ENCODE measurements around the gene UNC79. TPM values are rescaled to one million over a fixed set of nuclear protein-coding genes. Genes with fewer than 3 reads are reported as not detected.
"Not testable (repeated sequence)": the region's sequence is repeated elsewhere in the genome, so short reads cannot be mapped to it uniquely, and the experiment has no call there.

The UNC79 gene
- total and polyA plus RNA-seq, 5 donors from 2014 or later, result not detected

GRCh38 chr14:93410893-93411292, 19.8 kb upstream of the UNC79 start:
- Mint-ChIP-seq H3K4me1 (no peaks in the 10 kb centered on the region), H3K4me3 (no peak overlapping the region), H3K27me3 (no peaks in the 10 kb centered on the region), H3K36me3 (no peaks in the 10 kb centered on the region), H3K9me3 (peaks cover 2 to 13% (median 8%) of the 10 kb centered on the region in 7 donors), H3K27ac (no peak overlapping the region)
- ATAC-seq (ENCODE audit: low read depth in 2 of 2), result no peak
- Histone ChIP-seq H3K9me3 (ENCODE audit: control insufficient read depth in 2 of 2, low read length in 2 of 2) (no peaks in the 10 kb centered on the region), H3K27ac (ENCODE audit: insufficient read depth, low read length, poor library complexity, severe bottlenecking) (no peak overlapping the region), H3K27me3 (ENCODE audit: control insufficient read depth, insufficient read depth, low read length) (no peaks in the 10 kb centered on the region), H3K4me3 (ENCODE audit: low read depth, low read length) (no peak overlapping the region), H3K36me3 (ENCODE audit: control insufficient read depth, insufficient read depth, low read length) (no peaks in the 10 kb centered on the region), H3K4me1 (ENCODE audit: control insufficient read depth, insufficient read depth, low read length, poor library complexity, severe bottlenecking) (no peaks in the 10 kb centered on the region)
- DNase-seq, result no peak

DNA sequence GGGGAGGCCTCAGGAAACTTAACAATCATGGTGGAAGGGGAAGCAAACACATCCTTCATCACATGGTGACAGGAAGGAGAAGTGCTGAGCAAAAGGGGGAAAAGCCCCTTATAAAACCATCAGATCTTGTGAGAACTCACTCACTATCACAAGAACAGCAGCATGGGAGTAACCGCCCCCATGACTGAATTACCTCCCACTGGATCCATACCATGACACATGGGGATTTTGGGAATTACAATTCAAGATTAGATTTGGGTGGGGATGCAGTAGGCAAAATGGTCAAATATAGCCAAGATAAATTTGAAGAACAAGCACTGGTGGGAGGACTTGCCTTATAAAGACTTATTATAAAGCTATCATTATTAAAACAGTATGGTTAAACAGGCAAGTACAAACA, 5.6 kb upstream of the UNC79 start:
- H3K4me3 ChIP-seq (ENCODE audit: low read depth, low read length); H3K4me3 Mint-ChIP-seq; H3K36me3 Mint-ChIP-seq: not testable (repeated sequence)

DNA sequence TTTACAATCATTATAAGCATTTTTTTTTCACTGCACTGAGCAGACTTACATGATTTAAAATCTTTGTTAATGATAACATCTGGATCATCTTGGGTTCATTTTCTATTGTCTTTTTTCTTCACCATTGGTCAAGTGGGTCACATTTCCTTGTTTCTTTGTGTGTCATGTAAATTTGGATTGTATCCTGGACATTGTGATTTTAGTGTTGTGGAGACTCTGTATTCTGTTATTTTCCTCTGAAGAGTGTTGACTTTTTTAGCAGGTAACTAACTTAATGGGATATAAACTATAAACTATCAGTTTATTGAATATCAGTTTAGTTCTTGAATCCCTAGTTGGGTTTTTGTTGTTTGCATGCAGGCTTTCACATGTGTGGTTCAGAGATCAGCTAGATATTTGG, 4.0 kb upstream of the UNC79 start:
- no peaks in the 10 kb centered on the region for H3K36me3 Mint-ChIP-seq
- H3K27ac Mint-ChIP-seq, result no peak overlapping the region
- no peaks in the 10 kb centered on the region for H3K4me1 Mint-ChIP-seq
- peaks cover 3 to 38% (median 11%) of the 10 kb centered on the region in 7 donors for H3K9me3 Mint-ChIP-seq
- H3K27ac ChIP-seq (ENCODE audit: insufficient read depth, low read length, poor library complexity, severe bottlenecking), result no peak overlapping the region
- DNase-seq (no peak), ATAC-seq (ENCODE audit: low read depth in 2 of 2) (no peak)
- peaks cover 37% of the 10 kb centered on the region for H3K27me3 Mint-ChIP-seq
- no peaks in the 10 kb centered on the region for H3K4me1 ChIP-seq (ENCODE audit: control insufficient read depth, insufficient read depth, low read length, poor library complexity, severe bottlenecking)
- no peak overlapping the region for H3K4me3 Mint-ChIP-seq
- H3K4me3 ChIP-seq (ENCODE audit: low read depth, low read length), result no peak overlapping the region
- H3K27me3 ChIP-seq (ENCODE audit: control insufficient read depth, insufficient read depth, low read length), result peaks cover 21% of the 10 kb centered on the region
- H3K36me3 ChIP-seq (ENCODE audit: control insufficient read depth, insufficient read depth, low read length), result no peaks in the 10 kb centered on the region
- H3K9me3 ChIP-seq (ENCODE audit: control insufficient read depth in 2 of 2, low read length in 2 of 2), result peaks cover 5 to 13% of the 10 kb centered on the region in 2 experiments

More for the DNA sequence above, 5.6 kb upstream of the UNC79 start:
- ATAC-seq (ENCODE audit: low read depth in 2 of 2); DNase-seq; H3K36me3 ChIP-seq (ENCODE audit: control insufficient read depth, insufficient read depth, low read length); H3K27ac ChIP-seq (ENCODE audit: insufficient read depth, low read length, poor library complexity, severe bottlenecking); H3K4me1 ChIP-seq (ENCODE audit: control insufficient read depth, insufficient read depth, low read length, poor library complexity, severe bottlenecking); H3K27ac Mint-ChIP-seq; H3K4me1 Mint-ChIP-seq: not testable (repeated sequence)
- Mint-ChIP-seq H3K27me3 (peaks cover 29% of the 10 kb centered on the region), H3K9me3 (peaks cover 3 to 42% (median 11%) of the 10 kb centered on the region in 7 donors)
- H3K27me3 ChIP-seq (ENCODE audit: control insufficient read depth, insufficient read depth, low read length), result peaks cover 15% of the 10 kb centered on the region
- H3K9me3 ChIP-seq (ENCODE audit: control insufficient read depth in 2 of 2, low read length in 2 of 2), result peaks cover 5 to 13% of the 10 kb centered on the region in 2 experiments

- H3K9me3 Mint-ChIP-seq, result peaks cover 0 to 22% (median 6%) of the 10 kb centered on the region in 7 donors
- Histone ChIP-seq H3K9me3 (ENCODE audit: control insufficient read depth in 2 of 2, low read length in 2 of 2) (peaks cover 5 to 13% of the 10 kb centered on the region in 2 experiments), H3K4me3 (ENCODE audit: low read depth, low read length) (no peak overlapping the region), H3K4me1 (ENCODE audit: control insufficient read depth, insufficient read depth, low read length, poor library complexity, severe bottlenecking) (no peaks in the 10 kb centered on the region), H3K27ac (ENCODE audit: insufficient read depth, low read length, poor library complexity, severe bottlenecking) (no peak overlapping the region), H3K27me3 (ENCODE audit: control insufficient read depth, insufficient read depth, low read length) (peaks cover 28% of the 10 kb centered on the region), H3K36me3 (ENCODE audit: control insufficient read depth, insufficient read depth, low read length) (no peaks in the 10 kb centered on the region)
- H3K27ac Mint-ChIP-seq, result no peak overlapping the region
- no peaks in the 10 kb centered on the region for H3K36me3 Mint-ChIP-seq
- H3K4me3 Mint-ChIP-seq, result no peak overlapping the region
- H3K27me3 Mint-ChIP-seq, result peaks cover 49% of the 10 kb centered on the region
- ATAC-seq (ENCODE audit: low read depth in 2 of 2) (no peak), DNase-seq (no peak)
- H3K4me1 Mint-ChIP-seq, result peaks cover 0 to 4% (median 0%) of the 10 kb centered on the region in 4 donors
Observed at GRCh38 chr14:93431036-93431670, 414 bp downstream of the UNC79 start.

GRCh38 chr14:93454224-93454623, 23.5 kb downstream of the UNC79 start:
- H3K27me3 Mint-ChIP-seq, result peaks cover 27% of the 10 kb centered on the region
- H3K27me3 ChIP-seq (ENCODE audit: control insufficient read depth, insufficient read depth, low read length), result peaks cover 6% of the 10 kb centered on the region
- peaks cover 0 to 5% (median 2%) of the 10 kb centered on the region in 7 donors for H3K9me3 Mint-ChIP-seq
- H3K4me1 Mint-ChIP-seq, result no peaks in the 10 kb centered on the region
- no peak overlapping the region for H3K4me3 Mint-ChIP-seq
- no peaks in the 10 kb centered on the region for H3K36me3 Mint-ChIP-seq
- DNase-seq (no peak), ATAC-seq (ENCODE audit: low read depth in 2 of 2) (no peak)
- no peak overlapping the region for H3K27ac Mint-ChIP-seq
- H3K9me3 ChIP-seq (ENCODE audit: control insufficient read depth in 2 of 2, low read length in 2 of 2), result no peaks in the 10 kb centered on the region
- no peaks in the 10 kb centered on the region for H3K36me3 ChIP-seq (ENCODE audit: control insufficient read depth, insufficient read depth, low read length)
- H3K27ac ChIP-seq (ENCODE audit: insufficient read depth, low read length, poor library complexity, severe bottlenecking), result no peak overlapping the region
- H3K4me3 ChIP-seq (ENCODE audit: low read depth, low read length), result no peak overlapping the region
- H3K4me1 ChIP-seq (ENCODE audit: control insufficient read depth, insufficient read depth, low read length, poor library complexity, severe bottlenecking), result no peaks in the 10 kb centered on the region

DNA sequence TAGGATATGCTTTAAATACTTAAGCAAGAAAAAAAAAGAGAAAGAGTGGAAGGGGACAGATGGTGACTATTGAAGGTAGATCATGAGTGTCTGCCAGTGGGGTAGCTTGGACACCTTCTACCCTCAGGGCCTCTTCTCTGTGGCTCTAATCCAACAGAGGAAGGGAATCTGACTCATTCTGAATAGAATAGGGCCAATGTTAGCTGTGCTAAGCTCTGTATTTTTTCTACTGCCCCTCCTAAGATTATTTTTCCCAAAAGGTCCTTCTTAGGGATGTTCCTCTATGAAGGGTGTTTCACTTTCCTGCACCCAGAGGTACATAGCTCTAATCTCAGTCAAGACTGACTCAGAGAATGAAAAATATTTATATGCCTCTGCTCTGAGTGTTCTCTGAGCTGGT, 25.6 kb downstream of the UNC79 start:
- Mint-ChIP-seq H3K27me3 (peaks cover 20% of the 10 kb centered on the region), H3K27ac (no peak overlapping the region), H3K36me3 (no peaks in the 10 kb centered on the region), H3K4me1 (no peaks in the 10 kb centered on the region), H3K4me3 (no peak overlapping the region), H3K9me3 (peaks cover 0 to 5% (median 2%) of the 10 kb centered on the region in 7 donors)
- Histone ChIP-seq H3K27me3 (ENCODE audit: control insufficient read depth, insufficient read depth, low read length) (peaks cover 1% of the 10 kb centered on the region), H3K36me3 (ENCODE audit: control insufficient read depth, insufficient read depth, low read length) (no peaks in the 10 kb centered on the region), H3K4me3 (ENCODE audit: low read depth, low read length) (no peak overlapping the region), H3K9me3 (ENCODE audit: control insufficient read depth in 2 of 2, low read length in 2 of 2) (no peaks in the 10 kb centered on the region), H3K27ac (ENCODE audit: insufficient read depth, low read length, poor library complexity, severe bottlenecking) (no peak overlapping the region), H3K4me1 (ENCODE audit: control insufficient read depth, insufficient read depth, low read length, poor library complexity, severe bottlenecking) (no peaks in the 10 kb centered on the region)
- DNase-seq (no peak), ATAC-seq (ENCODE audit: low read depth in 2 of 2) (no peak)

DNA sequence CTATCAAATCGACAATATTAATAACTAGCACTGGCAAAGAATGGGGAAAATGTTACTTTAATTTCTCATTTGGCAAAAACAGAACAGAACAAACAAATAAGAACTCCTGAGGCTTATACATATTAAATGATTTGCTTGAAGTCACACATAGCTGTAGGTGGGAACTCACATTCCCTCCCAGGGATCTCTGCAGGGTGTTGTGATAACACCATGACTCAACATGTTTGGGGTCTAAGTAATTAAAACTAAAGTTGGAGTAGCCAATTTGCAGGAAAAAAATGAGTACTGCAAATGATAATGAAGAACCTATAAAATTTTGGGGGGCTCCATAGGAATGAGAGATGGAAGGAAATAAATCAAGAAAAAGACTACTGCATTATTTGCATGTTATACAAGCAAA, 27.5 kb downstream of the UNC79 start:
- Mint-ChIP-seq H3K27ac (no peak overlapping the region), H3K4me1 (no peaks in the 10 kb centered on the region), H3K27me3 (peaks cover 16% of the 10 kb centered on the region)

GRCh38 chr14:93462479-93462878, 31.7 kb downstream of the UNC79 start:
- Mint-ChIP-seq H3K4me1 (no peaks in the 10 kb centered on the region), H3K27me3 (peaks cover 7% of the 10 kb centered on the region)
- no peak overlapping the region for H3K27ac ChIP-seq (ENCODE audit: insufficient read depth, low read length, poor library complexity, severe bottlenecking)

More for the DNA sequence above, 27.5 kb downstream of the UNC79 start:
- Mint-ChIP-seq H3K9me3 (peaks cover 0 to 5% (median 0%) of the 10 kb centered on the region in 7 donors), H3K36me3 (no peaks in the 10 kb centered on the region), H3K4me3 (no peak overlapping the region)
- Histone ChIP-seq H3K27me3 (ENCODE audit: control insufficient read depth, insufficient read depth, low read length) (no peaks in the 10 kb centered on the region), H3K4me3 (ENCODE audit: low read depth, low read length) (no peak overlapping the region), H3K36me3 (ENCODE audit: control insufficient read depth, insufficient read depth, low read length) (no peaks in the 10 kb centered on the region), H3K4me1 (ENCODE audit: control insufficient read depth, insufficient read depth, low read length, poor library complexity, severe bottlenecking) (no peaks in the 10 kb centered on the region), H3K9me3 (ENCODE audit: control insufficient read depth in 2 of 2, low read length in 2 of 2) (no peaks in the 10 kb centered on the region), H3K27ac (ENCODE audit: insufficient read depth, low read length, poor library complexity, severe bottlenecking) (no peak overlapping the region)
- no peak for DNase-seq
- ATAC-seq (ENCODE audit: low read depth in 2 of 2), result no peak

More at GRCh38 chr14:93462479-93462878, 31.7 kb downstream of the UNC79 start:
- DNase-seq (no peak), ATAC-seq (ENCODE audit: low read depth in 2 of 2) (no peak)
- Histone ChIP-seq H3K27me3 (ENCODE audit: control insufficient read depth, insufficient read depth, low read length) (no peaks in the 10 kb centered on the region), H3K4me1 (ENCODE audit: control insufficient read depth, insufficient read depth, low read length, poor library complexity, severe bottlenecking) (no peaks in the 10 kb centered on the region), H3K9me3 (ENCODE audit: control insufficient read depth in 2 of 2, low read length in 2 of 2) (no peaks in the 10 kb centered on the region), H3K4me3 (ENCODE audit: low read depth, low read length) (no peak overlapping the region), H3K36me3 (ENCODE audit: control insufficient read depth, insufficient read depth, low read length) (no peaks in the 10 kb centered on the region)
- H3K9me3 Mint-ChIP-seq, result no peaks in the 10 kb centered on the region
- H3K27ac Mint-ChIP-seq, result no peak overlapping the region
- no peak overlapping the region for H3K4me3 Mint-ChIP-seq
- no peaks in the 10 kb centered on the region for H3K36me3 Mint-ChIP-seq
